GM23338 (cell line): ENCODE measurements around the gene KRTAP3-2. TPM values are rescaled to one million over a fixed set of nuclear protein-coding genes. Genes with fewer than 3 reads are reported as not detected.

Experiments used
- ATAC-seq: fragments of 200-7000 bp; cut with Tn5 transposase; 3 replicates; pipeline ENCODE4 v1.9.1; 2020
- DNase-seq: peaks from one replicate; pipeline ENCODE4 v3.0.0-alpha.2; 2015; ENCODE audit warnings: low spot score
- H2AFZ ChIP-seq: fragments of 200-600 bp; sonication (generic); 2 replicates; pipeline ENCODE4 v1.8.0; 2016; ENCODE audit warnings: antibody characterized with exemption, mild to moderate bottlenecking, moderate library complexity
- H3F3A ChIP-seq: fragments of 200-600 bp; sonication (generic); replicated peaks from 2 replicates; pipeline ENCODE4 v1.8.0; 2017; ENCODE audit warnings: antibody characterized with exemption, mixed run types, low read depth
- H3K27ac ChIP-seq: fragments of 200-600 bp; sonication (generic); 2 replicates; pipeline ENCODE4 v1.6.1; 2016; ENCODE audit warnings: low read depth
- H3K27me3 ChIP-seq: fragments of 200-600 bp; sonication (generic); 2 replicates; pipeline ENCODE4 v1.8.0; 2016; ENCODE audit warnings: mild to moderate bottlenecking, mixed run types, moderate library complexity; ENCODE audit not compliant: insufficient read depth
- H3K36me3 ChIP-seq: fragments of 200-600 bp; sonication (generic); 2 replicates; pipeline ENCODE4 v1.8.0; 2016; ENCODE audit warnings: mild to moderate bottlenecking; ENCODE audit not compliant: insufficient read depth
- H3K4me1 ChIP-seq: fragments of 200-600 bp; sonication (generic); 2 replicates; pipeline ENCODE4 v1.8.0; 2016; ENCODE audit warnings: mild to moderate bottlenecking, moderate library complexity; ENCODE audit not compliant: insufficient read depth
- H3K4me2 ChIP-seq: fragments of 200-600 bp; sonication (generic); 2 replicates; pipeline ENCODE4 v1.7.1; 2017; ENCODE audit warnings: mixed run types
- H3K4me3 ChIP-seq: fragments of 200-600 bp; sonication (generic); 2 replicates; pipeline ENCODE4 v1.6.1; 2016; ENCODE audit warnings: mixed run types
- H3K79me2 ChIP-seq: fragments of 200-600 bp; sonication (generic); replicated peaks from 2 replicates; pipeline ENCODE4 v1.8.0; 2017; ENCODE audit warnings: mild to moderate bottlenecking; ENCODE audit not compliant: insufficient read depth
- H3K9me2 ChIP-seq: fragments of 200-600 bp; sonication (generic); 2 replicates; pipeline ENCODE4 v1.8.0; 2017; ENCODE audit not compliant: insufficient read depth
- H4K20me1 ChIP-seq: fragments of 200-600 bp; sonication (generic); replicated peaks from 2 replicates; pipeline ENCODE4 v1.8.0; 2017; ENCODE audit warnings: mild to moderate bottlenecking; ENCODE audit not compliant: insufficient read depth
- H3K27ac Mint-ChIP-seq: 2 replicates; pipeline ENCODE4 v1.8.0; 2020; ENCODE audit warnings: inconsistent platforms, mild to moderate bottlenecking, moderate library complexity, mixed read lengths
- H3K27me3 Mint-ChIP-seq: 3 replicates; pipeline ENCODE4 v1.8.0; 2022; ENCODE audit warnings: low read depth, mild to moderate bottlenecking, moderate library complexity, mixed read lengths, inconsistent platforms; ENCODE audit not compliant: insufficient read depth, poor library complexity
- H3K36me3 Mint-ChIP-seq: 3 replicates; pipeline ENCODE4 v1.8.0; 2021; ENCODE audit warnings: low read depth, mild to moderate bottlenecking, inconsistent platforms, moderate library complexity, mixed read lengths
- H3K4me1 Mint-ChIP-seq: 3 replicates; pipeline ENCODE4 v1.8.0; 2020; ENCODE audit warnings: mild to moderate bottlenecking, inconsistent platforms, mixed read lengths
- H3K4me3 Mint-ChIP-seq: 3 replicates; pipeline ENCODE4 v1.8.0; 2021; ENCODE audit warnings: moderate library complexity, mild to moderate bottlenecking, inconsistent platforms, mixed read lengths
- H3K9me3 Mint-ChIP-seq: 3 replicates; pipeline ENCODE4 v1.8.0; 2020; ENCODE audit warnings: moderate library complexity, mild to moderate bottlenecking, inconsistent platforms, mixed read lengths
- CREB1 ChIP-seq: fragments of 250-450 bp; sonication (Bioruptor Pico); IDR thresholded peaks from 2 replicates; pipeline ENCODE4 v1.5.0; 2020; ENCODE audit warnings: low read depth, mild to moderate bottlenecking, moderate library complexity
- CTCF ChIP-seq, 2 experiments: fragments of 200-600 bp in 1 of 2; sonication (generic) in 1 of 2; conservative IDR thresholded peaks; 2 replicates each; pipeline versions ENCODE4 v1.5.1 to v1.6.1; 2016 to 2017; ENCODE audit warnings: antibody characterized with exemption in 2 of 2, low read depth in 2 of 2, mild to moderate bottlenecking in 2 of 2, moderate library complexity in 1 of 2
- ETS1 ChIP-seq: IDR thresholded peaks from 2 replicates; pipeline ENCODE4 v1.6.1; 2016; ENCODE audit warnings: antibody characterized with exemption
- EZH2 ChIP-seq: fragments of 200-600 bp; sonication (generic); IDR thresholded peaks from one replicate; pipeline ENCODE4 v1.8.0; 2017; ENCODE audit warnings: antibody characterized with exemption, mild to moderate bottlenecking, low read depth; ENCODE audit not compliant: unreplicated experiment
- STAT1 ChIP-seq: IDR thresholded peaks from one replicate; pipeline ENCODE4 v1.6.1; 2016; ENCODE audit warnings: antibody characterized with exemption; ENCODE audit not compliant: unreplicated experiment
- ZNF331 ChIP-seq: fragments of 250-450 bp; sonication (Bioruptor Pico); IDR thresholded peaks from 2 replicates; pipeline ENCODE4 v1.5.0; 2020; ENCODE audit warnings: low read depth, mild to moderate bottlenecking, moderate library complexity
- polyA plus RNA-seq: library from polyadenylated mRNA; unstranded; fragments of >200 nt; fragmentation: Nextera tagmentation; extraction: Ambion mirVana; gene quantifications from 2 replicates; pipeline ENCODE4 v1.2.1, GENCODE V29; 2016
- total RNA-seq: library from RNA; depleted of rRNA; stranded (reverse); fragments of >200 nt; shearing (Covaris generic); gene quantifications from 2 replicates; pipeline ENCODE4 v1.2.3, GENCODE V29; 2014
- TF ChIP-seq, protein P1 (sequence below): IDR thresholded peaks from one replicate; pipeline ENCODE4 v1.6.1; 2018; ENCODE audit warnings: antibody characterized with exemption; ENCODE audit not compliant: unreplicated experiment

Gene KRTAP3-2
- total and polyA plus RNA-seq, 2 experiments from 2014 or later = not detected

DNA sequence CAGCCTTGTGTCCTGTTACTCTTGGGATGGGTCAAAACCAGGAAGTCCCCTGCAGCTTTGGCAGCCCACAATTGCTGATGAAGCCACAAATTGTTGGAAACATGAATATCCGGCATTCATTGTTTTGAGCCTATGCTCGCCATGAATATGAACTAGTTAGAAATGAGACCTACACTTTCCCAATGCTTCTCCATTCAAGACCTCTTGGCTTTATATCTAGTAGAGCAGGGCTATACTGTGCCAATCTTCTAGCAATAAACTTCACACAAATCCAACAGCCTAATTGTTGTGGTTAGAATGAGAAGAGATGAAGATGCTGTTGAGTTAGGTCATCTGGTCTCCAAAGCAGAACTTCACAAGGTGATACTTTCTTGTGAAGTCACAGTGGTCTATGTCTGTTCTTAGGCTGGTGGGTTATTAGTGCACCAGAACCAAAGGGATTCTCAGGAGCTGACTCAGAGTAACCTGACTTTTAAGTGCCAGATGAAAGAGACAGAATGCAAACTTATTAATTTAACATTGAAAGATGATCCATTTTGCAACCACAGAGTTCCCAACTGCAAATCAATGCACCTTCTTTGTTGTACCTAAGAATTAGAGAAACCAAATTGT lies 48.6 kb downstream of the KRTAP3-2 start:
- TF ChIP-seq STAT1 = no peak
- TF ChIP-seq EZH2 = no peak
- TF ChIP-seq ETS1 = no peak
- no peak for TF ChIP-seq CREB1 (CRISPR knock-in tag)
- no peak for TF ChIP-seq ZNF331 (CRISPR knock-in tag)
- no peak for TF ChIP-seq CTCF (conservative IDR thresholded peaks at IDR 0.05; ENCODE audit: low read depth in 2 of 2)
- H3K27me3 Mint-ChIP-seq = peaks cover 4% of the 10 kb centered on the region
- no peak for DNase-seq

DNA sequence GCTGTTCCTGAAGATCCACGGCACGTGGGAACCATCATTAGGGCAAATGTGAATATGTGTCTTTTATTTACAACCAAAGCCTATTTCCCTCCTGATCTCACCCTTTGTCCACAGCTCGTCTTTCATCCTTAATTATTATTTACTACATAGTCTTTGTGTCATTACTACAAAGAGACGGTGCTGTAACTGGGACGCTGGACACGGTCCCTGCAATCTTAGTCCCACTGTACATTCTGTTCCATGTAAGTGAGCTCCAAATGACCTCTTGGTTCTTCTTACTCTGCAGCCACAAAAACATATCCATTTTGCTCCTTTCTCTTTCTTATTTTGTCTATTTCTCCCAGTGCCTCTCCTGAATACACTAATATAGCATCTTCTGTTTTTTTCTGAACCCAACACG lies 49.5 kb downstream of the KRTAP3-2 start:
- DNase-seq (no peak), ATAC-seq (no peak)
- H3K27me3 Mint-ChIP-seq = peaks cover 5% of the 10 kb centered on the region
- H3K4me1 Mint-ChIP-seq = no peaks in the 10 kb centered on the region
- H3K36me3 Mint-ChIP-seq = no peaks in the 10 kb centered on the region
- Histone ChIP-seq H3K79me2 (no peaks in the 10 kb centered on the region), H4K20me1 (no peaks in the 10 kb centered on the region), H2AFZ (no peak overlapping the region), H3K27ac (no peak overlapping the region), H3F3A (no peaks in the 10 kb centered on the region), H3K27me3 (no peaks in the 10 kb centered on the region), H3K4me3 (no peak overlapping the region), H3K36me3 (no peaks in the 10 kb centered on the region), H3K9me2 (peaks cover 7% of the 10 kb centered on the region), H3K4me2 (no peak overlapping the region), H3K4me1 (no peaks in the 10 kb centered on the region)
- no peak overlapping the region for H3K4me3 Mint-ChIP-seq
- H3K27ac Mint-ChIP-seq = no peak overlapping the region
- no peaks in the 10 kb centered on the region; the same call in 2 of the 3 replicates for H3K9me3 Mint-ChIP-seq
- TF ChIP-seq ETS1 = no peak
- no peak for TF ChIP-seq EZH2
- TF ChIP-seq, protein P1, sequence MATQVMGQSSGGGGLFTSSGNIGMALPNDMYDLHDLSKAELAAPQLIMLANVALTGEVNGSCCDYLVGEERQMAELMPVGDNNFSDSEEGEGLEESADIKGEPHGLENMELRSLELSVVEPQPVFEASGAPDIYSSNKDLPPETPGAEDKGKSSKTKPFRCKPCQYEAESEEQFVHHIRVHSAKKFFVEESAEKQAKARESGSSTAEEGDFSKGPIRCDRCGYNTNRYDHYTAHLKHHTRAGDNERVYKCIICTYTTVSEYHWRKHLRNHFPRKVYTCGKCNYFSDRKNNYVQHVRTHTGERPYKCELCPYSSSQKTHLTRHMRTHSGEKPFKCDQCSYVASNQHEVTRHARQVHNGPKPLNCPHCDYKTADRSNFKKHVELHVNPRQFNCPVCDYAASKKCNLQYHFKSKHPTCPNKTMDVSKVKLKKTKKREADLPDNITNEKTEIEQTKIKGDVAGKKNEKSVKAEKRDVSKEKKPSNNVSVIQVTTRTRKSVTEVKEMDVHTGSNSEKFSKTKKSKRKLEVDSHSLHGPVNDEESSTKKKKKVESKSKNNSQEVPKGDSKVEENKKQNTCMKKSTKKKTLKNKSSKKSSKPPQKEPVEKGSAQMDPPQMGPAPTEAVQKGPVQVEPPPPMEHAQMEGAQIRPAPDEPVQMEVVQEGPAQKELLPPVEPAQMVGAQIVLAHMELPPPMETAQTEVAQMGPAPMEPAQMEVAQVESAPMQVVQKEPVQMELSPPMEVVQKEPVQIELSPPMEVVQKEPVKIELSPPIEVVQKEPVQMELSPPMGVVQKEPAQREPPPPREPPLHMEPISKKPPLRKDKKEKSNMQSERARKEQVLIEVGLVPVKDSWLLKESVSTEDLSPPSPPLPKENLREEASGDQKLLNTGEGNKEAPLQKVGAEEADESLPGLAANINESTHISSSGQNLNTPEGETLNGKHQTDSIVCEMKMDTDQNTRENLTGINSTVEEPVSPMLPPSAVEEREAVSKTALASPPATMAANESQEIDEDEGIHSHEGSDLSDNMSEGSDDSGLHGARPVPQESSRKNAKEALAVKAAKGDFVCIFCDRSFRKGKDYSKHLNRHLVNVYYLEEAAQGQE = no peak
- TF ChIP-seq CTCF (conservative IDR thresholded peaks at IDR 0.05; ENCODE audit: low read depth in 2 of 2) = no peak

More for the DNA sequence above, 48.6 kb downstream of the KRTAP3-2 start:
- no peak overlapping the region for H3K4me3 Mint-ChIP-seq
- H3K27ac Mint-ChIP-seq = no peak overlapping the region
- H3K4me3 ChIP-seq = no peak overlapping the region
- no peaks in the 10 kb centered on the region for H3K4me1 ChIP-seq
- no peaks in the 10 kb centered on the region; the same call in 2 of the 3 replicates for H3K9me3 Mint-ChIP-seq
- no peaks in the 10 kb centered on the region for H3K79me2 ChIP-seq
- H3K4me1 Mint-ChIP-seq = no peaks in the 10 kb centered on the region; the same call in 2 of the 3 replicates
- no peaks in the 10 kb centered on the region for H3K36me3 Mint-ChIP-seq
- no peak overlapping the region for H3K27ac ChIP-seq
- no peak overlapping the region for H3K4me2 ChIP-seq
- H2AFZ ChIP-seq = no peak overlapping the region
- no peaks in the 10 kb centered on the region for H4K20me1 ChIP-seq
- ATAC-seq = no peak
- H3K9me2 ChIP-seq = peaks cover 7% of the 10 kb centered on the region
- no peaks in the 10 kb centered on the region for H3F3A ChIP-seq
- H3K27me3 ChIP-seq = no peaks in the 10 kb centered on the region
- H3K36me3 ChIP-seq = no peaks in the 10 kb centered on the region
